GM12878 (cell line): ENCODE data around the gene NMT1. TPM values are rescaled to one million over a fixed set of nuclear protein-coding genes. Genes with fewer than 3 reads are reported as not detected.
A peak's percentile ranks its signal among the peaks of the same experiment; 100 is the strongest.

Experiments
- ATAC-seq: fragments of 200-7000 bp; cut with Tn5 transposase; 3 replicates; pipeline ENCODE4 v1.9.1; 2020; ENCODE audit warnings: mild to moderate bottlenecking, moderate library complexity
- BruUV-seq: library from RNA; stranded (reverse); fragments of 400-500 nt; replicated peaks from 2 replicates; lab custom pipeline; 2021; lab: Mats Ljungman, UMichigan
- CTCF ChIA-PET: fragments of 300-600 bp; sonication (Branson Sonifier 250); formaldehyde crosslinking; extraction: SDS; loops from one replicate; lab custom pipeline; 2021; ENCODE audit warnings: inconsistent platforms; lab: Yijun Ruan, JAX
- POLR2A ChIA-PET: fragments of 350-600 bp; formaldehyde crosslinking; extraction: SDS; loops from one replicate; lab custom pipeline; 2021; ENCODE audit warnings: inconsistent platforms; lab: Charles Lee
- RAD21 ChIA-PET: fragments of 300-600 bp; sonication (Branson Sonifier 250); formaldehyde crosslinking; loops from one replicate; lab custom pipeline; 2023; ENCODE audit warnings: antibody characterized with exemption; ENCODE audit not compliant: unreplicated experiment; lab: Charles Lee
- SMC1A ChIA-PET: fragments of 300-600 bp; sonication (Branson Sonifier 250); formaldehyde crosslinking; loops from one replicate; lab custom pipeline; 2023; ENCODE audit not compliant: unreplicated experiment, uncharacterized antibody; lab: Charles Lee
- DNase-seq: peaks from one replicate; pipeline ENCODE4 v3.0.0-alpha.2; 2011; ENCODE audit warnings: low read depth, low spot score
- FAIRE-seq: peaks from 3 replicates; lab custom pipeline; 2011; peaks lifted over from hg19 to GRCh38; lab: Jason Lieb, UNC
- H2AFZ ChIP-seq: 2 replicates; pipeline ENCODE4 v1.6.0; 2011; ENCODE audit warnings: low read depth, low read length, control low read depth; ENCODE audit not compliant: control insufficient read depth
- H3K27ac ChIP-seq: 2 replicates; pipeline ENCODE4 v1.5.1; 2011; ENCODE audit warnings: control low read depth; ENCODE audit not compliant: control insufficient read depth, insufficient read depth
- H3K27me3 ChIP-seq, 2 experiments: replicated peaks in 1 of 2; 2 replicates each; pipeline versions ENCODE4 v1.6.0 to v1.6.1; 2011; ENCODE audit warnings: low read length in 1 of 2; ENCODE audit not compliant: control insufficient read depth in 2 of 2, insufficient read depth in 2 of 2
- H3K36me3 ChIP-seq, 2 experiments: 2 replicates each; pipeline ENCODE4 v1.5.1; 2011; ENCODE audit warnings: low read length in 1 of 2; ENCODE audit not compliant: control insufficient read depth in 2 of 2, insufficient read depth in 2 of 2
- H3K4me1 ChIP-seq: 2 replicates; pipeline ENCODE4 v1.6.1; 2011; ENCODE audit warnings: mild to moderate bottlenecking, low read length, moderate library complexity, mixed read lengths; ENCODE audit not compliant: control insufficient read depth, insufficient read depth
- H3K4me2 ChIP-seq: 2 replicates; pipeline ENCODE4 v1.6.0; 2011; ENCODE audit warnings: control low read depth; ENCODE audit not compliant: control insufficient read depth, insufficient read depth
- H3K4me3 ChIP-seq: fragments of 200-600 bp; sonication (generic); 2 replicates; pipeline ENCODE4 v1.5.1; 2016
- H3K79me2 ChIP-seq: 2 replicates; pipeline ENCODE4 v1.6.0; 2011; ENCODE audit warnings: low read length; ENCODE audit not compliant: control insufficient read depth, insufficient read depth
- H3K9ac ChIP-seq: 2 replicates; pipeline ENCODE4 v1.8.0; 2011; ENCODE audit warnings: low read length, control low read depth, mixed read lengths; ENCODE audit not compliant: control insufficient read depth, insufficient read depth
- H3K9me3 ChIP-seq: replicated peaks from 3 replicates; pipeline ENCODE4 v1.5.1; 2011; ENCODE audit warnings: mild to moderate bottlenecking, low read length; ENCODE audit not compliant: control insufficient read depth, insufficient read depth
- H4K20me1 ChIP-seq: 2 replicates; pipeline ENCODE4 v1.6.0; 2011; ENCODE audit not compliant: control insufficient read depth, insufficient read depth
- BHLHE40 ChIP-seq, 2 experiments: fragments of 450-650 bp in 1 of 2; IDR thresholded peaks; 2 replicates each; pipeline ENCODE4 v1.6.1; 2011 to 2017; ENCODE audit warnings: low read depth in 2 of 2, borderline replicate concordance in 1 of 2, improper control_type of control experiment in 1 of 2, low read length in 1 of 2, mild to moderate bottlenecking in 1 of 2
- BMI1 ChIP-seq: fragments of 450-650 bp; IDR thresholded peaks from 2 replicates; pipeline ENCODE4 v1.6.1; 2016; ENCODE audit warnings: mild to moderate bottlenecking, moderate library complexity, borderline replicate concordance
- CEBPZ ChIP-seq: fragments of 150-350 bp; IDR thresholded peaks from 2 replicates; pipeline ENCODE4 v1.6.1; 2016; ENCODE audit warnings: low read depth, low read length
- CREM ChIP-seq: IDR thresholded peaks from 2 replicates; pipeline ENCODE4 v1.6.1; 2014; ENCODE audit warnings: antibody characterized with exemption, low read depth
- E2F4 ChIP-seq: IDR thresholded peaks from 2 replicates; pipeline ENCODE4 v1.6.1; 2012; ENCODE audit warnings: low read depth, low read length, improper control_type of control experiment
- EGR1 ChIP-seq, 2 experiments: IDR thresholded peaks; 1 replicate in 1 of 2; 2 replicates in 1 of 2; pipeline ENCODE4 v1.6.1; 2011 to 2012; ENCODE audit warnings: low read depth in 2 of 2, low read length in 2 of 2, borderline replicate concordance in 1 of 2, mild to moderate bottlenecking in 1 of 2, moderate library complexity in 1 of 2
- GABPA ChIP-seq: IDR thresholded peaks from 2 replicates; pipeline ENCODE4 v1.6.1; 2014; ENCODE audit warnings: antibody characterized with exemption, low read depth, mild to moderate bottlenecking, inconsistent platforms
- HDGF ChIP-seq: fragments of 450-650 bp; IDR thresholded peaks from 2 replicates; pipeline ENCODE4 v1.6.1; 2016; ENCODE audit warnings: antibody characterized with exemption
- HSF1 ChIP-seq: fragments of 150-350 bp; IDR thresholded peaks from 2 replicates; pipeline ENCODE4 v1.6.1; 2014; ENCODE audit warnings: mild to moderate bottlenecking, low read depth, low read length
- IKZF1 ChIP-seq: fragments of 450-650 bp; conservative IDR thresholded peaks from 2 replicates; pipeline ENCODE4 v1.6.1; 2017; ENCODE audit warnings: antibody characterized with exemption, mild to moderate bottlenecking
- JUNB ChIP-seq: IDR thresholded peaks from 2 replicates; pipeline ENCODE4 v1.6.1; 2016; ENCODE audit warnings: antibody characterized with exemption, mild to moderate bottlenecking
- MYC ChIP-seq: IDR thresholded peaks from 2 replicates; pipeline ENCODE4 v1.6.1; 2011; ENCODE audit warnings: mild to moderate bottlenecking, low read length, moderate library complexity, inconsistent platforms; ENCODE audit not compliant: insufficient read depth, insufficient replicate concordance, insufficient read length, severe bottlenecking
- NBN ChIP-seq: fragments of 450-650 bp; IDR thresholded peaks from 2 replicates; pipeline ENCODE4 v1.6.1; 2016
- POLR2A ChIP-seq: IDR thresholded peaks from 2 replicates; pipeline ENCODE4 v1.6.1; 2011; ENCODE audit warnings: low read depth, mild to moderate bottlenecking, low read length
- SMARCA5 ChIP-seq: fragments of 450-650 bp; IDR thresholded peaks from 2 replicates; pipeline ENCODE4 v1.6.1; 2017; ENCODE audit warnings: mild to moderate bottlenecking
- SP1 ChIP-seq: IDR thresholded peaks from one replicate; pipeline ENCODE4 v1.6.1; 2011; ENCODE audit warnings: low read depth, low read length
- SREBF2 ChIP-seq: IDR thresholded peaks from 2 replicates; pipeline ENCODE4 v1.6.1; 2012; ENCODE audit warnings: mild to moderate bottlenecking, low read length
- WRNIP1 ChIP-seq: IDR thresholded peaks from 2 replicates; pipeline ENCODE4 v1.6.1; 2011; ENCODE audit warnings: low read depth, low read length, improper control_type of control experiment, borderline replicate concordance
- ZNF274 ChIP-seq: IDR thresholded peaks from one replicate; pipeline ENCODE4 v1.8.0; 2011; ENCODE audit not compliant: insufficient read length, insufficient read depth
- WGBS: methylation state at CpG from one replicate; pipeline ENCODE4 v1.1.6; 2016; ENCODE audit warnings: low lambda C conversion rate; ENCODE audit not compliant: insufficient replicate concordance, insufficient coverage; ENCODE audit errors: missing lambda C conversion rate; 5-methylcytosine and 5-hydroxymethylcytosine counted together
- in situ Hi-C: fragments of 300-500 bp; cut with MboI; formaldehyde crosslinking; loops from 9 replicates; pipeline ENCODE4 v1.14.3; 2018; ENCODE audit warnings: mixed read lengths
- intact Hi-C: fragments of 100-400 bp; cut with micrococcal nuclease; formaldehyde crosslinking; loops from one replicate; pipeline ENCODE4 v1.14.2; 2022; ENCODE audit not compliant: unreplicated experiment
- polyA plus RNA-seq, 11 experiments: library from polyadenylated mRNA; depleted of rRNA in 4 of 11; unstranded in 6 of 11; stranded (reverse) in 5 of 11; fragments of >200 nt; fragmentation: Nextera tagmentation in 4 of 11; fragmentation: Illumina TruSeq in 1 of 11; extraction: Ambion mirVana in 4 of 11; extraction: Trizol in 1 of 11; gene quantifications; 1 replicate in 1 of 11; 2 replicates in 10 of 11; pipeline versions ENCODE4 v1.2.1 to v1.2.3, GENCODE V29; 2011 to 2016; ENCODE audit warnings: inconsistent platforms in 2 of 11, missing spikeins in 2 of 11, low read depth in 1 of 11
- total RNA-seq, 4 experiments: library from RNA; depleted of rRNA in 3 of 4; stranded (reverse); fragments of >200 nt in 3 of 4; fragmentation: Illumina TruSeq in 1 of 4; extraction: Trizol in 1 of 4; gene quantifications; 2 replicates each; pipeline versions ENCODE4 v1.2.1 to v1.2.3, GENCODE V29; 2013 to 2021

NMT1 gene
- total and polyA plus RNA-seq, 10 of the 15 experiments (the other 5 are each of a cell fraction or from before 2014, with no cell fraction given) = 96.7 to 395 (median 222) TPM

GRCh38 chr17:45052052-45052772 lies 8.9 kb upstream of the NMT1 start:
- ChIA-PET POLR2A (interaction anchor here (1.6 to 7.1 kb wide), 3 partner anchors 9 to 24 kb away, joined by 5 to 119 read pairs (median 11); partner anchors contain the start of gene NMT1), SMC1A (interaction anchor here (4.2 kb wide), 1 partner anchor 10 kb away, joined by 38 read pairs; the partner anchor contains the start of gene NMT1), RAD21 (interaction anchor here (4.3 kb wide), 1 partner anchor 11 kb away, joined by 49 read pairs; the partner anchor contains the start of gene NMT1), CTCF (no interaction called here)
- Histone ChIP-seq H2AFZ (peak overlapping the region; percentile 64), H3K4me3 (peak overlapping the region; percentile 76), H3K9ac (peak overlapping the region; percentile 92), H3K9me3 (no peaks in the 10 kb centered on the region), H3K27ac (peak overlapping the region; percentile 91), H4K20me1 (no peaks in the 10 kb centered on the region), H3K4me1 (peaks cover 13% of the 10 kb centered on the region), H3K4me2 (peak overlapping the region; percentile 95), H3K36me3 (0 out of 4 replicates have a peak, but pooled peaks cover 0 to 5% of the 10 kb centered on the region in 2 experiments), H3K27me3 (no peaks in the 10 kb centered on the region), H3K79me2 (peaks cover 41% of the 10 kb centered on the region)
- ATAC-seq (no peak; the same call in 1 of the 3 replicates), FAIRE-seq (no peak), DNase-seq (no peak)
- in situ Hi-C loops = no loop called here
- 35% methylated on average over 13 of the region's 36 CpGs for WGBS
- TSS peak; percentile 98 for BruUV-seq
- intact Hi-C loops = no loop called here
- TF ChIP-seq POLR2A (0 out of 2 replicates have a peak, but pooled peaks have one; percentile 10), IKZF1 (peak; percentile 38; the same call in 1 of the 2 replicates), CEBPZ (no peak), CREM (no peak), ZNF274 (no peak), WRNIP1 (no peak), HSF1 (no peak), JUNB (no peak), NBN (no peak), GABPA (no peak), EGR1 (IDR thresholded peaks at IDR 0.05; ENCODE audit: borderline replicate concordance in 1 of 2, low read depth in 2 of 2, low read length in 2 of 2) (no peak), SP1 (no peak), BMI1 (no peak), SREBF2 (no peak), E2F4 (no peak), BHLHE40 (IDR thresholded peaks at IDR 0.05; ENCODE audit: borderline replicate concordance in 1 of 2, low read depth in 2 of 2, low read length in 1 of 2) (no peak), HDGF (no peak), SMARCA5 (no peak), MYC (no peak)
